Measurements from ENCODE around the gene DOCK3.
A peak's percentile ranks its signal among the peaks of the same experiment; 100 is the strongest.
"Not testable (repeated sequence)": the region's sequence is repeated elsewhere in the genome, so short reads cannot be mapped to it uniquely, and the experiment has no call there.

DOCK3 gene

GRCh38 chr3:50651445-50651844 lies 23.3 kb upstream of the DOCK3 start:
- DNase-seq = no peak

GRCh38 chr3:50651920-50652529 lies 22.7 kb upstream of the DOCK3 start:
- no peak for DNase-seq

GRCh38 chr3:50652709-50653108 lies 22.0 kb upstream of the DOCK3 start:
- peak; percentile 39 for DNase-seq

GRCh38 chr3:50653937-50654595 lies 20.7 kb upstream of the DOCK3 start:
- DNase-seq = no peak

GRCh38 chr3:50655009-50655830 lies 19.5 kb upstream of the DOCK3 start:
- no peak for DNase-seq

- no peak for DNase-seq
Measured at GRCh38 chr3:50656417-50657195, 18.1 kb upstream of the DOCK3 start.

- DNase-seq = no peak
Measured at GRCh38 chr3:50657407-50657806, 17.3 kb upstream of the DOCK3 start.

- no peak for DNase-seq
Measured at GRCh38 chr3:50657816-50658215, 16.9 kb upstream of the DOCK3 start.

GRCh38 chr3:50658416-50658815 lies 16.3 kb upstream of the DOCK3 start:
- no peak for DNase-seq

- DNase-seq = no peak
Measured at GRCh38 chr3:50658831-50659230, 15.9 kb upstream of the DOCK3 start.

- DNase-seq = no peak
Measured at GRCh38 chr3:50660386-50660785, 14.3 kb upstream of the DOCK3 start.

- no peak for DNase-seq
Measured at GRCh38 chr3:50661321-50661837, 13.3 kb upstream of the DOCK3 start.

GRCh38 chr3:50662408-50662807 lies 12.3 kb upstream of the DOCK3 start:
- no peak for DNase-seq

- DNase-seq = no peak
Measured at GRCh38 chr3:50665081-50665840, 9.5 kb upstream of the DOCK3 start.

- DNase-seq = not testable (repeated sequence)
Measured at GRCh38 chr3:50665841-50666115, 8.9 kb upstream of the DOCK3 start.

GRCh38 chr3:50666837-50667236 lies 7.9 kb upstream of the DOCK3 start:
- no peak for DNase-seq

GRCh38 chr3:50671331-50671730 lies 3.4 kb upstream of the DOCK3 start:
- DNase-seq = no peak

- DNase-seq = no peak
Measured at GRCh38 chr3:50672656-50673055, 2.1 kb upstream of the DOCK3 start.

- no peak for DNase-seq
Measured at GRCh38 chr3:50673931-50674330, 796 bp upstream of the DOCK3 start.

GRCh38 chr3:50675179-50676030 lies 678 bp downstream of the DOCK3 start:
- DNase-seq = peak; percentile 25

- DNase-seq = no peak
Measured at GRCh38 chr3:50676031-50676705, 1.4 kb downstream of the DOCK3 start.

Measured in activated CD4-positive, alpha-beta T cell treated with anti-CD3 and anti-CD28 coated beads for 1 hour (primary cell).